Mesendoderm (in vitro differentiated cells): ENCODE results near the gene SND1.

Source experiments
- DNase-seq: peaks from one replicate; pipeline ENCODE4 v3.0.0; 2013
- H2AK5ac ChIP-seq: 2 replicates; pipeline ENCODE4 v1.6.1; 2013; ENCODE audit warnings: low read length, inconsistent platforms
- H2BK120ac ChIP-seq: 2 replicates; pipeline ENCODE4 v1.6.1; 2013; ENCODE audit warnings: low read depth, mild to moderate bottlenecking, low read length, moderate library complexity, mixed read lengths
- H2BK15ac ChIP-seq: replicated peaks from 2 replicates; pipeline ENCODE4 v1.6.1; 2013; ENCODE audit warnings: low read depth, mild to moderate bottlenecking, moderate library complexity
- H2BK5ac ChIP-seq: 2 replicates; pipeline ENCODE4 v1.6.1; 2013; ENCODE audit warnings: low read length, inconsistent platforms
- H3K18ac ChIP-seq: 2 replicates; pipeline ENCODE4 v1.6.1; 2013; ENCODE audit warnings: mild to moderate bottlenecking, low read length, mixed read lengths
- H3K23ac ChIP-seq: one replicate; pipeline ENCODE4 v1.6.1; 2013; ENCODE audit warnings: low read length
- H3K27ac ChIP-seq: 2 replicates; pipeline ENCODE4 v1.5.1; 2013; ENCODE audit warnings: low read depth, mild to moderate bottlenecking, inconsistent platforms, low read length, moderate library complexity
- H3K27me3 ChIP-seq: 2 replicates; pipeline ENCODE4 v1.6.1; 2013; ENCODE audit warnings: low read length, control low read depth, mild to moderate bottlenecking, inconsistent platforms; ENCODE audit not compliant: insufficient read depth, poor library complexity
- H3K36me3 ChIP-seq: 2 replicates; pipeline ENCODE4 v1.6.1; 2013; ENCODE audit warnings: low read length, inconsistent platforms; ENCODE audit not compliant: control insufficient read depth, insufficient read depth
- H3K4ac ChIP-seq: one replicate; pipeline ENCODE4 v1.6.1; 2013; ENCODE audit warnings: low read depth, mild to moderate bottlenecking, low read length, moderate library complexity
- H3K4me1 ChIP-seq: 2 replicates; pipeline ENCODE4 v1.6.1; 2013; ENCODE audit warnings: low read depth, low read length, inconsistent platforms; ENCODE audit not compliant: control insufficient read depth
- H3K4me2 ChIP-seq: 2 replicates; pipeline ENCODE4 v1.6.1; 2013; ENCODE audit warnings: low read length
- H3K4me3 ChIP-seq: 2 replicates; pipeline ENCODE4 v1.5.1; 2013; ENCODE audit warnings: mild to moderate bottlenecking, low read length
- H3K56ac ChIP-seq: one replicate; pipeline ENCODE4 v1.6.1; 2013; ENCODE audit warnings: low read length
- H3K79me1 ChIP-seq: 2 replicates; pipeline ENCODE4 v1.6.1; 2013; ENCODE audit warnings: low read length, inconsistent platforms
- H3K79me2 ChIP-seq: 2 replicates; pipeline ENCODE4 v1.6.1; 2013; ENCODE audit warnings: mild to moderate bottlenecking, low read length; ENCODE audit not compliant: control insufficient read depth, insufficient read depth
- H3K9ac ChIP-seq: 2 replicates; pipeline ENCODE4 v1.6.1; 2013; ENCODE audit warnings: low read length, inconsistent platforms
- H4K5ac ChIP-seq: one replicate; pipeline ENCODE4 v1.6.1; 2013; ENCODE audit warnings: low read length
- H4K8ac ChIP-seq: one replicate; pipeline ENCODE4 v1.6.1; 2013; ENCODE audit warnings: low read depth, mild to moderate bottlenecking, control low read depth, low read length, moderate library complexity
- WGBS: extraction: QIAGEN DNeasy Blood & Tissue Kit; methylation state at CpG from one replicate; pipeline ENCODE4 v1.1.7; 2013; ENCODE audit warnings: low lambda C conversion rate, missing lambda C conversion rate; ENCODE audit not compliant: insufficient coverage; ENCODE audit errors: extremely low coverage; 5-methylcytosine and 5-hydroxymethylcytosine counted together

The SND1 gene

DNA sequence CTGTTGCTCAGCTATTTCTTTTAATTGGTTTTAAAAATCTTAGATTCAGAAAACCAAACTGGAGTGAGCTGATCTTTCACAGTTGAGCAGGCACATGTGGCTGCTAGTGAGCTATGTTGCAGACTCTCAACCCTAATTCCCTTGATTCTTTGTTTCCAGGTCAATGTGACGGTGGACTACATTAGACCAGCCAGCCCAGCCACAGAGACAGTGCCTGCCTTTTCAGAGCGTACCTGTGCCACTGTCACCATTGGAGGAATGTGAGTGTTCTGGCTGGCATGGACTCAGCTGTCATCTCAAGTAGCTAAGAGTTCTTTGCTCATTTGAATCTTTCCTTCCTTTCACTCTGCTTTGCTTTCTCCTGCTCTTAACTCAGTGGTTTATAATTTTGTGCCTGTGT lies 192.2 kb downstream of the SND1 start:
- no peak overlapping the region for H2AK5ac ChIP-seq
- H3K4me1 ChIP-seq, result no peaks in the 10 kb centered on the region
- H3K36me3 ChIP-seq, result peaks cover 1% of the 10 kb centered on the region
- no peak overlapping the region for H3K18ac ChIP-seq
- H3K23ac ChIP-seq, result no peak overlapping the region
- H3K9ac ChIP-seq, result no peak overlapping the region
- H4K8ac ChIP-seq, result no peak overlapping the region
- no peak overlapping the region for H2BK5ac ChIP-seq
- H3K56ac ChIP-seq, result no peak overlapping the region
- H3K79me2 ChIP-seq, result no peaks in the 10 kb centered on the region
- H3K27me3 ChIP-seq, result no peaks in the 10 kb centered on the region
- DNase-seq, result no peak
- peaks cover 6% of the 10 kb centered on the region for H3K79me1 ChIP-seq
- no peak overlapping the region for H2BK15ac ChIP-seq
- WGBS, result no CpG with 5 or more reads among the region's 2 CpGs
- H2BK120ac ChIP-seq, result no peak overlapping the region
- H3K27ac ChIP-seq, result no peak overlapping the region
- H3K4ac ChIP-seq, result no peak overlapping the region
- no peak overlapping the region for H3K4me2 ChIP-seq
- H3K4me3 ChIP-seq, result no peak overlapping the region
- no peak overlapping the region for H4K5ac ChIP-seq

DNA sequence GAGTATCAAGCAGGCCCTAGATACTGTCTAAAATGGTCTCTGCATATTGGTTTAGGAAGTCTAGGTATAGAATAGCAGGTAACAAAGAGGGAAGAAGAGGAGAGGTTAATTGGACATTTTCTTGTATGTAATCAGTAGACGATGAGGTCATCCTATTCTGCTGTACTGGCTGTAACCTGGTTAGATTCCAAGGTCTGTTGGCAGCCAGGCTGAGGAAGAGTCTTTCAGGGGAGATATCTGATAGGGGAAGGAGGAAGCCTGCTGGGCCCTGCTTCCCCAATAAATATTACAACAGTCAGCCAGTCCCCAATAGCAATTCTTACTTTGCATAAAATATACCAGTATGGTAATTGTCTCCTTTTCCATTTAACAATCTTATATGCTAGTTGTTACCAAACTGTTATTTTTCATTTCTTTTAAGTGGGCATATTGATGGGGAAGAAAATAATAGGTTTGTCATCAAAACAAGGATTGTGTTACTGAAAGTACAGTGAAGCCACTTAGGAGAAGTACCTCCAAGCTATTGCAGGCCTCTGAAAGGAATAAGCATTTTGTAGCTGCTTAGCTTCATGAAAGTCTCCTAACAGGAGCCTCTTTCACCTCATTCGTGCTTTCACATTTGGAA lies 192.8 kb downstream of the SND1 start:
- no peaks in the 10 kb centered on the region for H3K27me3 ChIP-seq
- no CpG with 5 or more reads among the region's 2 CpGs for WGBS
- no peak overlapping the region for H3K4me2 ChIP-seq
- peaks cover 1% of the 10 kb centered on the region for H3K36me3 ChIP-seq
- peaks cover 6% of the 10 kb centered on the region for H3K79me1 ChIP-seq
- no peak overlapping the region for H3K9ac ChIP-seq
- no peaks in the 10 kb centered on the region for H3K79me2 ChIP-seq
- no peak overlapping the region for H3K4ac ChIP-seq
- H2AK5ac ChIP-seq, result no peak overlapping the region
- H3K4me1 ChIP-seq, result no peaks in the 10 kb centered on the region
- no peak overlapping the region for H3K18ac ChIP-seq
- no peak overlapping the region for H4K8ac ChIP-seq
- H3K27ac ChIP-seq, result no peak overlapping the region
- H2BK5ac ChIP-seq, result no peak overlapping the region
- H2BK15ac ChIP-seq, result no peak overlapping the region
- no peak overlapping the region for H4K5ac ChIP-seq
- no peak overlapping the region for H2BK120ac ChIP-seq
- no peak for DNase-seq
- no peak overlapping the region for H3K56ac ChIP-seq
- H3K23ac ChIP-seq, result no peak overlapping the region
- H3K4me3 ChIP-seq, result no peak overlapping the region

DNA sequence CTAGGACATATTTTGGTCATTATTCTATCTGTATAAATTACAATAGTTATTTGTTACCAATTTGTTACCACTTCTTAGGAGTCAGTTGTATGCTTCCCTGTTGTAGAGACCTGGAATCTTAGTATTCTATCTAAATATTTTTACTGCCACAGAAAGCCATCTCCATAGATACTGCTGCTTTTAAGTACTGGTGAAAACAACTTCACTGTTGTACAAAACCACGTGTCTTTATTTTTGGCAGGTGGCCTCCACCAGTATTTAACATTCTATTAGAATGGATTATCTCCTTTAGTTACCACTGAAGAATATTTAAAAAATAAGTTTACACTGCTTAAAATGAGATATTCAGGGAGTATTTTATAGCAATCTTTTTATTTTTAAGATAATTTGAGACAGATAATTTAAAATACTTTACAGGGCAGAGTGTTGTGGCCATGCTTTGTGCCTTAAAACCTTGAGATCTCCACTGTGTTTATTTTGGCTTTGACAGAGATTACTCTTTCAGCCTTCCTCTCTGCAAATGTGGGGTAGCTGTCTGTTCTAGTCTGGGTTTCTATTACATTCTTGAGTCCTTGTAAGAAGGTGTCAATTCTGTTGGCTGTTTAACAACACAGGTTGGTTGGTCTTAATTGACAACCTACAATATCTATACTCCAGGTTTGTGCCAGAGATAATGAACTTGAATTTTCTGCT lies 193.7 kb downstream of the SND1 start:
- H3K9ac ChIP-seq, result no peak overlapping the region
- H3K18ac ChIP-seq, result no peak overlapping the region
- H3K27me3 ChIP-seq, result no peaks in the 10 kb centered on the region
- no peak overlapping the region for H3K4me3 ChIP-seq
- peaks cover 6% of the 10 kb centered on the region for H3K79me1 ChIP-seq
- H3K4me2 ChIP-seq, result no peak overlapping the region
- no peak overlapping the region for H3K56ac ChIP-seq
- no peak overlapping the region for H4K5ac ChIP-seq
- H4K8ac ChIP-seq, result no peak overlapping the region
- DNase-seq, result no peak
- no peak overlapping the region for H2BK15ac ChIP-seq
- no CpG with 5 or more reads among the region's 1 CpG for WGBS
- H2AK5ac ChIP-seq, result no peak overlapping the region
- H2BK5ac ChIP-seq, result no peak overlapping the region
- no peak overlapping the region for H2BK120ac ChIP-seq
- H3K23ac ChIP-seq, result no peak overlapping the region
- H3K27ac ChIP-seq, result no peak overlapping the region
- H3K36me3 ChIP-seq, result peaks cover 1% of the 10 kb centered on the region
- no peaks in the 10 kb centered on the region for H3K4me1 ChIP-seq
- no peak overlapping the region for H3K4ac ChIP-seq
- H3K79me2 ChIP-seq, result no peaks in the 10 kb centered on the region

DNA sequence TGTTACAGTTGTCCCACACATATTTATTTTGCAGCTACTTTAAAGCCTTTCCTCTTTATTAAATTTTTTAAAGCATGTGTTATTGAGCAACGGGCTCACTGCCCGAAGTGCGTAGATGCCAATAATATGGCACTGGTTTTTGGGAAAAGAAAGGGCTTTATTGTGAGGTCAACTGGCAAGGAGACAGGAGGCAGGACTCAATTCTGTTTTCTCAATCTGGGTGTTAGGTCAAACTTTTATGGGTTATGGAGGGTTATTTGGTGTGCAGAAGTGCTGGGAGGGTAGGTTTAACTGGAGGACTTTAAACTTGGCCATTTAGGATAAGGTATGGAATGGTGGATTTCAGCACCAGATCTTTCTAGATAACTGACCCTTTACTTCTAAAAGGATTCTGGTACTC lies 195.6 kb downstream of the SND1 start:
- Histone ChIP-seq H4K5ac (no peak overlapping the region), H2BK15ac (no peak overlapping the region), H2BK120ac (no peak overlapping the region), H2AK5ac (no peak overlapping the region), H3K27ac (no peak overlapping the region), H3K79me1 (no peaks in the 10 kb centered on the region), H3K4ac (no peak overlapping the region), H3K4me1 (no peaks in the 10 kb centered on the region), H3K56ac (no peak overlapping the region), H3K27me3 (no peaks in the 10 kb centered on the region), H3K4me3 (no peak overlapping the region), H3K79me2 (no peaks in the 10 kb centered on the region), H4K8ac (no peak overlapping the region), H3K36me3 (peaks cover 1% of the 10 kb centered on the region), H3K23ac (no peak overlapping the region), H3K18ac (no peak overlapping the region), H2BK5ac (no peak overlapping the region), H3K4me2 (no peak overlapping the region), H3K9ac (no peak overlapping the region)
- WGBS, result no CpG with 5 or more reads among the region's 3 CpGs
- DNase-seq, result no peak

DNA sequence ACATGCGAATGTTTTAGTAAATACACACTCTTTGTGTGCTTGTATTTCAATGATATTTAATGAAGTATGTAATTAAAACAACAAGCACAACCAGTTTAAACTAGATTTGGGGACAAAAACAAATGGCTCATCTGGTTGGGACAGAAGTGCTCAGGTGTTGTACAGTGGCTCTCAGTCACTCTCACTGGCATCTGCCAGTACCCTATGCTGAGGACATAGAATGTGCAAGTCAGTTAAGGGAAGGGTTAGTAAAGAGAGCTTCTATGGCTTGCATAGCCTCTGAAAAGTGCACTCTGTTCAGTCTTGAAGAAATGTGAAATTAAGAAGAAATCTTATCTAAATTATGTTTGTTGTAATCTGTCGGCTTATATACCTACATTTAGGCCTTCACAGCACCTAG lies 196.2 kb downstream of the SND1 start:
- Histone ChIP-seq H3K4me2 (no peak overlapping the region), H3K18ac (no peak overlapping the region), H3K23ac (no peak overlapping the region), H2BK15ac (no peak overlapping the region), H3K56ac (no peak overlapping the region), H2BK5ac (no peak overlapping the region), H2BK120ac (no peak overlapping the region), H3K79me2 (no peaks in the 10 kb centered on the region), H3K27ac (no peak overlapping the region), H2AK5ac (no peak overlapping the region), H3K36me3 (peaks cover 1% of the 10 kb centered on the region), H4K8ac (no peak overlapping the region), H3K4ac (no peak overlapping the region), H3K4me1 (no peaks in the 10 kb centered on the region), H3K9ac (no peak overlapping the region), H3K27me3 (no peaks in the 10 kb centered on the region), H3K4me3 (no peak overlapping the region), H3K79me1 (no peaks in the 10 kb centered on the region), H4K5ac (no peak overlapping the region)
- no CpG with 5 or more reads among the region's 2 CpGs for WGBS
- no peak for DNase-seq

DNA sequence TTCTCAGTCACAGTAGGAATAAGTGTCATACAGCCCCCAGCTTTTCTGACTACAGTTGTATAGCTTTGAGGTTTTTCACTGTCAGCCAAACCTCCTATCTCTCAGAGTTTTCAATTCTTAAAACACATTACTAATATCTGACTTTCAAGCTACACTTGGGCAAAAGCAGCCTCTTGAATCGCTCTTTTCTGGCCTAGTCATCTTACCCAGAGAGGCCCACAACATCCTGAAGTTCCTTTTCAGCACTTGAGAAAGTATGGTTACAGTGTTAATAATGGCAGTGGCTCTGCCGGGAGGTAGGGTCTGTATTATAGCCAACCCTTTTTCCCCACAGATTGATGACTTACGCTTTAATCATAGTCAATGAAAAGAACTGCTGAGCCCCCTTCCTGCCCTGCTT lies 198.2 kb downstream of the SND1 start:
- no peak overlapping the region for H2BK5ac ChIP-seq
- H3K9ac ChIP-seq, result no peak overlapping the region
- no peak overlapping the region for H3K18ac ChIP-seq
- H3K36me3 ChIP-seq, result no peaks in the 10 kb centered on the region
- H3K23ac ChIP-seq, result no peak overlapping the region
- H4K8ac ChIP-seq, result no peak overlapping the region
- no peak overlapping the region for H4K5ac ChIP-seq
- no peak overlapping the region for H3K4me2 ChIP-seq
- WGBS, result no CpG with 5 or more reads among the region's 3 CpGs
- H3K27me3 ChIP-seq, result no peaks in the 10 kb centered on the region
- no peak overlapping the region for H2BK15ac ChIP-seq
- no peak overlapping the region for H3K27ac ChIP-seq
- H3K4me1 ChIP-seq, result no peaks in the 10 kb centered on the region
- H3K79me2 ChIP-seq, result no peaks in the 10 kb centered on the region
- no peak overlapping the region for H3K4ac ChIP-seq
- H3K4me3 ChIP-seq, result no peak overlapping the region
- no peak overlapping the region for H2AK5ac ChIP-seq
- no peak overlapping the region for H3K56ac ChIP-seq
- DNase-seq, result no peak
- H2BK120ac ChIP-seq, result no peak overlapping the region
- no peaks in the 10 kb centered on the region for H3K79me1 ChIP-seq
